ENCODE results near the gene KCNQ1. TPM values are rescaled to one million over a fixed set of nuclear protein-coding genes. Genes with fewer than 3 reads are reported as not detected.

The KCNQ1 gene
- total RNA-seq, 2 experiments from 2014 or later: 9.1 to 10.9 TPM

DNA sequence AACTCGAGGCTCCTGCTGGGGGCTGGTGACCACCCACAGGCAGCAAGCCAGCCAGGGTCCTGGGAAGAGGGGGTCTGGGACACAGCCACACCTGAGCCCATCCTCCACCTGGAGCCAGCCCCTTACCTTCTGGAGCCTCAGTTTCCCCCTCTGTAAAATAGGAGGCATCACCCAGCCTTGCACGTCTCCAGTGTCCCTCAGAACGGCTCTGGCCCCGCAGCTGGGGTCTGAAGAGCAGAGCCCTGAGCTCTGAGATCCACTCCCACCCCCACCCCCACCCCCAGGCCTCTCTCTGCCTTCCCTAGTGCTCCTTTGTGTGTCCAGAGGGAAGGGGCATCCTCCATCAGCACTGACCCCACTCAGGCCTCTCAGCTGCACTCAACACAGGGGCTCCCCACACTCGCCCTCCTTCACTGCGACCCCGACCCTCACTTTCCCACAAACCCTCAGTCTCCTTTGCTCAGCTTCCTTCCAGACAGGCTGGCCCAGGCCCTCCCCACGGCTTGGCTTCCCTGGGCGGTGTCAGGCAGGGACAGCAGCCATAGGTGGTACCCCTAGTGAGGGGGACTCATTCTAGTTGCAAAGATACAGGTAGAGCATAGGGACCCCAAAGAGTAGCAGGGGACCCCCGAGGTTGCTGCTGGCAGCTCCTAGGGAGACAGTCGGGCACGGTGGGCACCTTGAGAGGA is 288.3 kb downstream of the KCNQ1 start:
- DNase-seq: no peak
- H3K4me3 Mint-ChIP-seq: no peak overlapping the region
- H3K27ac Mint-ChIP-seq: no peak overlapping the region
- ChIA-PET POLR2A (no interaction called here), CTCF (interaction anchor here (0.7 kb wide), 1 partner anchor 118 kb away, joined by 3 read pairs; no protein-coding TSS in a partner anchor)
- H3K9me3 Mint-ChIP-seq (ENCODE audit: low read depth): no peaks in the 10 kb centered on the region
- H3K4me1 Mint-ChIP-seq: no peaks in the 10 kb centered on the region
- no peaks in the 10 kb centered on the region for H3K27me3 Mint-ChIP-seq
- intact Hi-C loops (cut with DNase I, micrococcal nuclease): no loop called here
- ATAC-seq: no peak
- no peaks in the 10 kb centered on the region for H3K36me3 Mint-ChIP-seq (ENCODE audit: low read depth)

DNA sequence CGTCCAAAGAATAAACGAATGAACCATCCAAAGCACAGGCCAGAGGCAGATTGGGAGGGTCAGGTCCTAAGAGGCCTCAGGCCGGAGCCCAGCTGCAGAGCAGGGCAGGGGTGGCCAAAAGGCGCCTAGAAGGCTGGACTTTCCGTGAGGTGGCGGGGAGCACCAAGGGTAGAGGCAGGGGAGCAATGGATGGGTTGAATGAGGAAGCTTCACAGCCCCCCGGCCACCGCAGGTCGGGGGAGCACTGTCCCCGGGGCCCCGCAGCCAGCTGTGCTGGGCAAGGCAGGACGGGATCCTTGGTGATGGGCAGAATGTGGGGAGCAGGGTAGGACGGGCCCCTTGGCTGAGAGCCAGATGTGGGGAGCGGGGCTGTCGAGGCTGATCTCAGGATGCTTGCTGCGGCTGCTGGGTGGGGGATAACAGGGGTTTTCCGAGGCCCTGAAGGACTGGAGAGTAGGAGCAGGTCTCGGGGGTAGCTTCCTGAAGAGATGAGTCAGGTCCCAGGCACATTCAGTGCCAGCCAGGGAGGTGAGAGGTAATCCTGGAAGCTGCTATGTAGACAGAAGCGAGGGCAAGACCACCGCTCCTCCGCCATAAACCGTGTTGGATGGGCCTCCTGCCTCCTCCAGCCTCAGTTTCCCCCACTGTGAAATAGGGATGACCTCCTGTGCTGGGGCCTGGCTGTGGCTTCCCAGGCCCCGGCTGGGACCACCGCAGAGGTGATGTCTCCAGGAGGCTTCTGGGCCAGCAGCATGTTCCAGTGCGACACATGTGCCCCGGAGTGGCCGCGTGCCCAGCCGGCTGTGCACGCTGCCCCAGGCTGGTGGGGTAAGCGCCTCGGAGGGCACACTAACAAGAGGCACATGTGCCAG is 289.6 kb downstream of the KCNQ1 start:
- H3K4me1 Mint-ChIP-seq: no peaks in the 10 kb centered on the region
- no peak overlapping the region for H3K4me3 Mint-ChIP-seq

DNA sequence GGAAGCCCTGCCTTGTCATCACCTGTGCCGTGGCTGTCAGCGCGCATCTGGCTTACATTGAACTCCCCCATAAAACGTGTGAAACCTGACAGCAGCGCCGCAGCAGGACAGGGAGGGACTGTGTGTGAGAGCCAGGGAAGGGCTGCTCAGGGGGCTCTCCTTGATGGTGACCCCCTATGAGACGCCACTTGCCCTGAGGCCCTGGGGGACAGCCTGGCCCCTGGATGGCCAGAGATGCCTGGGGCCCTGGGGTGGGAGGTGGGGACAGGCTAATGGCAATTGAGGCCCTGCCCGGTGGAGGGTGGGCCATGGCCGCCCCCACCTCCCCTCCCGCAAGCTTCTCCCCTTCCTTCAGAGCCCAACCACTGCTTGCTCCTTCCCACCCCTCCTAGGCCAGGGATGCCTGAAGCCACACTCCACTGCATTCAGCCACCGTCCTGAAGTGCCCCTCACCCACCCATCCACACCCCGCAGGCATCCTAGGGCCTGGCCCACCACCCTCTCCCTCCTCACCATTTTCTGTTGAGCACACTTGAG is 290.3 kb downstream of the KCNQ1 start:
- H3K27ac Mint-ChIP-seq: no peak overlapping the region
- H3K27me3 Mint-ChIP-seq: no peaks in the 10 kb centered on the region
- no peak for ATAC-seq
- H3K36me3 Mint-ChIP-seq (ENCODE audit: low read depth): no peaks in the 10 kb centered on the region
- H3K4me1 Mint-ChIP-seq: no peaks in the 10 kb centered on the region
- ChIA-PET POLR2A (no interaction called here), CTCF (no interaction called here)
- no peaks in the 10 kb centered on the region for H3K9me3 Mint-ChIP-seq (ENCODE audit: low read depth)
- no peak overlapping the region for H3K4me3 Mint-ChIP-seq
- no peak for DNase-seq
- intact Hi-C loops (cut with DNase I, micrococcal nuclease): no loop called here

More for the DNA sequence above, 289.6 kb downstream of the KCNQ1 start:
- CTCF ChIA-PET: interaction anchor here (0.7 kb wide), 1 partner anchor 1042 kb away, joined by 3 read pairs; no protein-coding TSS in a partner anchor
- H3K36me3 Mint-ChIP-seq (ENCODE audit: low read depth): no peaks in the 10 kb centered on the region
- ATAC-seq (no peak), DNase-seq (no peak)
- POLR2A ChIA-PET: no interaction called here
- no peaks in the 10 kb centered on the region for H3K27me3 Mint-ChIP-seq
- intact Hi-C loops (cut with DNase I, micrococcal nuclease): no loop called here
- H3K9me3 Mint-ChIP-seq (ENCODE audit: low read depth): no peaks in the 10 kb centered on the region
- H3K27ac Mint-ChIP-seq: no peak overlapping the region

DNA sequence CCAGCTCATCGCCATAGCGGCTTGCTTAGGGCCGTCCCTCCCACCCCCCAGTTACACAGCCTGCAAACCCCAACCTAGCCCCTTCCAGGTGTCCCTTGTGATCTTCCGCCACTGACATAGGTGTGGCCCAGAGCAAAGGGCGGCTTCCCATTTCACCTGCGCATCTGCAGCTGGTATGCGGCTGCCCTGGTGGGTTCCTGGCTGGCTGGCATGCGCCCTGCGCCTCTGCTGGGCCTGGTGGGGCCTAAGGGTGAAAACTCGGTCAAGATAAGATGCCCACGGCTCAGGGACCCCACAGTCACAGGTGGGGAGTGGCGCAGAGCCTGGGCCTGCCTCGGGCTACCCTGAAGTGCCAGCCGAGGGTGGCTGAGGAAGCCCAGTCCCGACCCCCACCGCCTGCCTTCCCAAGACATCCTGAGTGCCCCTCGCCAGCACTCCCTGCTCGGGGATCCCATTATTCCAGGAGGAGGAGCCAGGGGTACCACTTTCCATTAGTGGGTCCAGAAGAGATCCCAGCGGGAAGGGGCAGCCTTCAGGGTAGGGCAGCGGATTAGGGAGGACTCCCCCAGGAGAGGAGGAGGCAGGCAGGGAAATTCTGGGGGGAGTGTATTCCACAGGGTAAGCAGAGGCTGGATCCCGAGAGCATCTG is 291.9 kb downstream of the KCNQ1 start:
- Mint-ChIP-seq H3K27ac (no peak overlapping the region), H3K4me3 (no peak overlapping the region), H3K36me3 (ENCODE audit: low read depth) (no peaks in the 10 kb centered on the region), H3K4me1 (no peaks in the 10 kb centered on the region), H3K9me3 (ENCODE audit: low read depth) (no peaks in the 10 kb centered on the region), H3K27me3 (no peaks in the 10 kb centered on the region)
- CTCF ChIA-PET: no interaction called here
- intact Hi-C loops (cut with DNase I, micrococcal nuclease): no loop called here
- POLR2A ChIA-PET: no interaction called here
- ATAC-seq: no peak
- DNase-seq: no peak

DNA sequence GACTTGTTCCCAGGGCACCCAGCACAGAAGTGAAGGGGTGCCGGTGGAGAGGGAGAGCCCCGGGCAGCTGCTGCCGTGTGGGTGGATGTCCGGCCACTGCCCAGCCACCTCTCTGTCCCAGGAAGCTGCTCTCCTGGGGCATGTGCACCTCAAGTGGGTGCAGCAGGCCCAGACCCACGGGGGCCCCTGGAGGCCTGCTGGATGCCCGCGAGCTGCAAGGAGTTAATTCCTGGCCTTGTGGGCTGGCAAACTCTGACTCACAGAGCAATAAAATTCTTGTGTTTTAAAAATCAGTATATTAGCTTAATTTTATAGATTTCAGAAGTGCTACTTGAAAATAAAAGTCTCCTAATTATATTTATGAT is 292.4 kb downstream of the KCNQ1 start:
- Mint-ChIP-seq H3K4me3 (no peak overlapping the region), H3K4me1 (no peaks in the 10 kb centered on the region), H3K36me3 (ENCODE audit: low read depth) (no peaks in the 10 kb centered on the region), H3K9me3 (ENCODE audit: low read depth) (no peaks in the 10 kb centered on the region), H3K27me3 (no peaks in the 10 kb centered on the region), H3K27ac (no peak overlapping the region)
- intact Hi-C loops (cut with DNase I, micrococcal nuclease): no loop called here
- ChIA-PET POLR2A (no interaction called here), CTCF (no interaction called here)
- no peak for ATAC-seq
- DNase-seq: no peak

DNA sequence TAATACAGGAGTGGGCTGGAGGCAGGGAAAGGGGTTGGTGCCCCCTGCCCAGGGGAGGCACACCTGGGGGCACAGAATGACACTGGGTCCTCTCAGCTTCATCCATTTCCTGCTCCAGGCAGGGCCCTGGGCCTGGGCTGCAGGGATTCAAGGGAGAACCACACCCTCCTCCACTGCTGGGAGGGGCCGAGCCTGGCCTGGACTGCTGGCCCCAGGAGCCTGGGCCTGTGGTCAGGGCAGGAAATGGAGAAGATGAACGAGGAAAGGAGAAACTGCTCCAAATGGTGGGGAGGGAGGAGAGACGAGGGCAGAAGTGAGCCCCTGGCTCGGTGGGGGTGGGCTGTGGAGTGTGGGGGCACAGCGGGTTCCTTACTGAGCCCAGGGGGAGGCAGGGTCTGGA is 293.1 kb downstream of the KCNQ1 start:
- Mint-ChIP-seq H3K4me3 (no peak overlapping the region), H3K36me3 (ENCODE audit: low read depth) (no peaks in the 10 kb centered on the region), H3K27ac (no peak overlapping the region), H3K9me3 (ENCODE audit: low read depth) (no peaks in the 10 kb centered on the region), H3K4me1 (no peaks in the 10 kb centered on the region), H3K27me3 (no peaks in the 10 kb centered on the region)
- CTCF ChIA-PET: no interaction called here
- no peak for DNase-seq
- ATAC-seq: no peak
- intact Hi-C loops (cut with DNase I, micrococcal nuclease): no loop called here
- POLR2A ChIA-PET: no interaction called here

DNA sequence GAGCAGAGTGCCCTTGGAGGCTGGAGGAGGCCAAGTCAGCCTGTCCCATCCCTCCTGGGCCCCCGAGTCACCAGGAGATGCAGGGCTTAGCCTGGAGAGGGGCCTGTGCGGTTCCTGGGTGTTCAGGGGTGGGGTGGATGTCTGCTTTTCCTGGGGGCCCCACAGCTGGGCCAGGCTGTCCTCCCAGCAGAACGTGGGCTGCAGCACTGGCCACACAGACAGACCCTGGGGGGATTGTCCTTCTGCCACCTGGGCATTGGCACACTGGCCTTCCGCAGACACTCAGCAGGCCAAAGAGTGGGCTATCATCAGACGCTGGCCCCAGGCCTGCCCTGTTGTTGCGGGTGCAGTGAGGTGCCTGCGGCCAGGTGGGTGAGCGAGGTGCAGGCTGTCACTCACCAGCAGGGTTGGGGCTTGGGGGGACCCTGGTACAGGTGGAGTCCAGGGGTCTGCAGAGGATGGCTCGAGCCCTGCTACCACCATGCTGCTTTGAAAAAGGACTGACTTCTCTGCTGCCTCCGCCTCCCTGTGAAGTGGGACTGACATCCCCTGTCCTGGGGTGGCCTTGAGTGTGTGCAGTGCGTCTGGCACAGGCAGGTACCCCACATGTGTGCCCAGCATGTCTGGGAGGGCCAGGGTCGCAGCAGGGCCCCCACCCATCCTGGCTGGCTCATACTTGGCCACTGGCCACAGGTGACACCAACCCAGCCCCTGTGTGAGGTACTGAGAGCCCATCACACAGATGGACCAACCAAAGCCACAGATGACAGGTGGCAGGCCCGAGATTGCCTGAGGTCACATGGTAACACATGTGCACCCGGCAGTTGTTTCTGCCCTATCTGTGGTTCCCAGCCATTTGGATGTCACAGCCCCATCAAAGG is 294.0 kb downstream of the KCNQ1 start:
- ChIA-PET CTCF (no interaction called here), POLR2A (no interaction called here)
- ATAC-seq (no peak), DNase-seq (no peak)
- H3K27ac Mint-ChIP-seq: no peak overlapping the region
- no peaks in the 10 kb centered on the region for H3K27me3 Mint-ChIP-seq
- intact Hi-C loops (cut with DNase I, micrococcal nuclease): no loop called here
- H3K4me3 Mint-ChIP-seq: no peak overlapping the region
- no peaks in the 10 kb centered on the region for H3K4me1 Mint-ChIP-seq
- no peaks in the 10 kb centered on the region for H3K36me3 Mint-ChIP-seq (ENCODE audit: low read depth)
- H3K9me3 Mint-ChIP-seq (ENCODE audit: low read depth): no peaks in the 10 kb centered on the region

DNA sequence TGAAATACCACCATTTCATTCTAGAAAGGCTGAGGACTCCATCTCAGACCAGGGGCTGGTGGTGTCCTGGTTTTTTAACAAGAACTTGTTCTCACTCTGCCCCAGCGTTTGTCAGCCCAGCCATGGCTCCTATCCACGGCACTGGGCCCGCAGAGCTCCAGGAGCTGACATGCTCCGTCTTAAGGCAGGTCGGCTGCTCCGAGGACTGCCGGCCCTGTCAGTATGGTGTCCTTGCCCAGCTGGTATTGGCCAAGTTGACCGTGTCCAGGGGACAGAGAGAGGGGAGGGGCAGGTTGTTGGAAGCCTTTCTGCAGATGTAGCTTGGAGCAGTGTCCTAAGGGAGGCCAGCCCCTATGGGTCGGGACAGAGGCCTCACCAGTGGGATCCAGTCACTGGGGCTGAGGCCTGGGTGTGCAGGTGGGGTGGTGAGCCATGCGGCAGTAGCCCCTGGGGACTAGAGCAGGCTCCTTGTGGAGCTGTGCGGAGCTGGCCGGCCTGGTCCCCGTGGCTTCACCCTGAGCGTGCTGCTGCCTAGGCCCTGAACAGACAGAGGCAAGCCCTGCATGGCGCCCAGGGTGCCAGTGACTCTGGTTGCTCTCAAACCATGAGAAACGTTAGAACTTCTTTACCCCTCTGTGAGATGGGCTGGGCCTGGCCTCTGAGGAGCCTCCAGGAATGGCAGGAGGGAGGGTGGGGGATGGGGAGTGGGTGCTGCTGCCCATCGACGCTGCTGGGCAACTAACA is 294.9 kb downstream of the KCNQ1 start:
- no peaks in the 10 kb centered on the region for H3K4me1 Mint-ChIP-seq
- no peaks in the 10 kb centered on the region for H3K36me3 Mint-ChIP-seq (ENCODE audit: low read depth)
- ChIA-PET CTCF (no interaction called here), POLR2A (no interaction called here)
- DNase-seq (no peak), ATAC-seq (no peak)
- H3K4me3 Mint-ChIP-seq: no peak overlapping the region
- no peaks in the 10 kb centered on the region for H3K27me3 Mint-ChIP-seq
- no peak overlapping the region for H3K27ac Mint-ChIP-seq
- H3K9me3 Mint-ChIP-seq (ENCODE audit: low read depth): no peaks in the 10 kb centered on the region
- intact Hi-C loops (cut with DNase I, micrococcal nuclease): no loop called here

DNA sequence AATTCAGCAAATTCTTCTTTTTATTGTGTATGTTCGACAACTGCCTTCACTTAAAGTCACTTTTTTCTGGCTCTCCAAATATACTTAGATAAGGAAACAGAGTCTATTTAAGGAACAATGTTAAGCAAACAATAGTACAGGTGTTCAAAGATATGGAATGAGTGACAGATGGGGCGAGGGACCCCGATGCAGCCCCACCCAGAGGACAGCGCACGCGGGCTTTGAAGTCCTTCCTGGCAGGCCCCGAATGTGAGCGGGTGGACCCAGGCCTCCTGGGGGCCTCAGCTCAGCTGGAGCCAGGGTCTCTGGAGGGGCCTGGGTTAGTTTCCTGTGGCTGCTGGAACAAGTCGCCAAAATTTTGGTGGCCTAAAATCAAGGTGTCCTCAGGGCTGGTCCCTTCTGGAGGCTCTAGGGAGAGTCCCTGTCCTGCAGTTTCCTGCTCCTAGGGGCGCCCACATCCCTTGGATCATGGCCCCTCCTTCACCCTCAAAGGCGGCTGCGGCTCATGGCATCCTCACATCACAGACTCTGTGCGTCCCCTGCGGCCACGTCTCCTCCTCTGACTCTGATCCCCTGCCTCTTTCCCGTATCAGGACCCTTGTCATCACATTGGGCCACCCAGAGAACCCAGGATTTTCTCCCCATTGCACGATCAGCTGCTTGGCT is 295.6 kb downstream of the KCNQ1 start:
- H3K9me3 Mint-ChIP-seq (ENCODE audit: low read depth): no peaks in the 10 kb centered on the region
- POLR2A ChIA-PET: no interaction called here
- H3K27me3 Mint-ChIP-seq: no peaks in the 10 kb centered on the region
- intact Hi-C loops (cut with DNase I, micrococcal nuclease): no loop called here
- H3K4me1 Mint-ChIP-seq: no peaks in the 10 kb centered on the region
- no peak overlapping the region for H3K27ac Mint-ChIP-seq
- no peak for DNase-seq
- CTCF ChIA-PET: no interaction called here
- ATAC-seq: no peak
- no peaks in the 10 kb centered on the region for H3K36me3 Mint-ChIP-seq (ENCODE audit: low read depth)
- no peak overlapping the region for H3K4me3 Mint-ChIP-seq

DNA sequence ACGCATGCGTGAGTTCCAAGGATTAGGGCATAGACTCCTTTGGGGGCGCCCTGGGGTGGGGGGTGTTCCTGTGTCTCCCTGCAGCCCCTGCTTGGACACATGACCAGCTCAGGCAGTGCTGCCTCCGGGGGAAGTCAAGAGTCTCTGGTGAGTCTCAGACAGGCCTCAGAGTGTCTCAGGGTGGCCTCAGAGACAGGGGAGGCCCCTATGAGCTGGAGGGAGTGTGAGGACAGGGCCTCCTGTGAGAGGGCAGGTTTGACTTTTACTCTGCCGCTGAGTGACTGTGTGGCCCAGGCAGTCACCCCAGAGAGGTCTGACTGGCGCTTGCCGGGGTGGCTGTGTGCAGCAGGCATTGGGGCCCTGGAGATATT is 296.2 kb downstream of the KCNQ1 start:
- ChIA-PET POLR2A (no interaction called here), CTCF (no interaction called here)
- H3K27ac Mint-ChIP-seq: no peak overlapping the region
- intact Hi-C loops (cut with DNase I, micrococcal nuclease): no loop called here
- no peaks in the 10 kb centered on the region for H3K4me1 Mint-ChIP-seq
- DNase-seq: no peak
- no peak for ATAC-seq
- no peaks in the 10 kb centered on the region for H3K9me3 Mint-ChIP-seq (ENCODE audit: low read depth)
- H3K36me3 Mint-ChIP-seq (ENCODE audit: low read depth): no peaks in the 10 kb centered on the region
- H3K27me3 Mint-ChIP-seq: no peaks in the 10 kb centered on the region
- H3K4me3 Mint-ChIP-seq: no peak overlapping the region
